GM12873 (cell line): ENCODE results near the gene SCN7A.

Experiments used
- CTCF ChIP-seq: IDR thresholded peaks from 2 replicates; pipeline ENCODE4 v1.5.1; 2012; ENCODE audit warnings: low read depth, mild to moderate bottlenecking, moderate library complexity, low read length, control low read depth; ENCODE audit not compliant: insufficient read depth; ENCODE audit errors: missing control alignments

The SCN7A gene

GRCh38 chr2:166411473-166412230 lies 82.4 kb downstream of the SCN7A start:
- no peak for TF ChIP-seq CTCF

- TF ChIP-seq CTCF, result no peak
Measured at GRCh38 chr2:166410828-166411472, 83.1 kb downstream of the SCN7A start.

- TF ChIP-seq CTCF, result no peak
Measured at GRCh38 chr2:166406374-166406773, 87.7 kb downstream of the SCN7A start.

- TF ChIP-seq CTCF, result no peak
Measured at GRCh38 chr2:166405569-166405926, 88.5 kb downstream of the SCN7A start.

GRCh38 chr2:166404831-166405568 lies 89.0 kb downstream of the SCN7A start:
- TF ChIP-seq CTCF, result no peak

GRCh38 chr2:166394245-166394644 lies 99.8 kb downstream of the SCN7A start:
- TF ChIP-seq CTCF, result no peak

GRCh38 chr2:166393008-166393407 lies 101.0 kb downstream of the SCN7A start:
- TF ChIP-seq CTCF, result no peak
